SIG-M5 (cell line): ENCODE measurements around the gene GABRD.
A peak's percentile ranks its signal among the peaks of the same experiment; 100 is the strongest.

Experiments
- DNase-seq: peaks from one replicate; lab custom pipeline; 2025; lab: John Stamatoyannopoulos, UW

GABRD gene

DNA sequence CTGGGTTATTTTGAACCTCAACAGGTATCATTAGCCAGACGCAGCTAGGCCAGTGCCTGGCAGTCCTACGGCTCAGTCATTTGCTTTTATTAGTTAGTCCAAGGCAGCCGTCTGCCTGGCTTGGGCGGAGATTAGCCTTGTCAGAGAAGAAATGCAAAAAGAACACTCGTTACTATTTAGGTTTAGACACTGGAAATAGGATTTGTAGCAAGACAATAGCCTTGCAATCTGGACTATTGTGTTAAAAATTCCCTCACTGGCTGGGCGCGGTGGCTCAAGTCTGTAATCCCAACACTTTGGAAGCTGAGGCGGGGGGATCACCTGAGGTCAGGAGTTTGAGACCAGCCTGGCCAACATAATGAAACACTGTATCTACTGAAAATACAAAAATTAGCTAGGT, 20.1 kb downstream of the GABRD start:
- DNase-seq: no peak

- DNase-seq: no peak
Measured at GRCh38 chr1:2041305-2041704, 22.2 kb downstream of the GABRD start.

GRCh38 chr1:2041887-2042286, 22.7 kb downstream of the GABRD start:
- DNase-seq: no peak

DNA sequence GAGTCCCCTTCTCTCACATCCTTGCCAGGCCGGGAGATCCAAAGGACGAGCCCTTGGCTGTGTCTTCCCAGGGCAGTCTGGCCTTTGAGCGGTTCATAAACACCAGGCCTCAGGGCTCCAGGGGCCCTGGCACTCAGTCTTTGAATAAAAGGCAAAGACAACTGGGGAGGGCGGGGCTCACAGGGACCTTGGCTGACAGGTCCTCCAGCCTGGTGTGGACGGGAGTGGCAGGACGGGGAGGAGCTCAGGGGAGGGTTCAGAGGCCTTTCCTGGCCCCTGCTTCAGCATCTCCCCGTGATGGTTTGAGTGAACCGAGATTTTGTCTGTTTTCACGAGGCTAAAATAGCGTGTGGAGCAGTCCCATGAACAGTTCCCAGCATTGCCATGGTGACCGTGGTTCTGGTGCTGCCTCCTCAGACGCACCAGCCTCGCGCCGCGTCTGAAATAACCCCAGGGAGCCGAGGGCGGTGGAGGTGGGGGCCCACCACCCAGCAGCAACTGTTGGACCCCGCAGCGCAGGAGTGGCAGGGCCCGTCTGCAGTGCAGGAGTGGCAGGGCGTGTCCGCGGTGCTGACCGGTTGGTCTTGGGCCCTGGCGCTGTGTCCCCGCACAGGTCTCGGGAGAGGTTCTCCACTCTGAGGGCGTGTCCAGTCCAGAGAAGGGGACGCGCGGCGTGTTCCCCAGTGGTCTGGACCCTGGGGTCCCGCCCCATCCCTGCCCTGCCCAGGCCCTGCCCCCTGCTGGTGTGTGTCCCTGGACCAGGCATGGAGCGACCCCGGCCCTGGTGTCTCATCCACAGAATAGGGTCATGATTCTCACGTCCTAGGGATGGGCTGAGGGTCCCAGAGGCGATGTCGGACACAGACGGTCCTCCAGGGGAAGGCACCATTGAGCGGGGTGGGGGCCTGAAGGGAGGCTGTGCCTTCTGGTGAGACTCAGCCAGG, 24.0 kb downstream of the GABRD start:
- no peak for DNase-seq

GRCh38 chr1:2043886-2044285, 24.7 kb downstream of the GABRD start:
- no peak for DNase-seq

DNA sequence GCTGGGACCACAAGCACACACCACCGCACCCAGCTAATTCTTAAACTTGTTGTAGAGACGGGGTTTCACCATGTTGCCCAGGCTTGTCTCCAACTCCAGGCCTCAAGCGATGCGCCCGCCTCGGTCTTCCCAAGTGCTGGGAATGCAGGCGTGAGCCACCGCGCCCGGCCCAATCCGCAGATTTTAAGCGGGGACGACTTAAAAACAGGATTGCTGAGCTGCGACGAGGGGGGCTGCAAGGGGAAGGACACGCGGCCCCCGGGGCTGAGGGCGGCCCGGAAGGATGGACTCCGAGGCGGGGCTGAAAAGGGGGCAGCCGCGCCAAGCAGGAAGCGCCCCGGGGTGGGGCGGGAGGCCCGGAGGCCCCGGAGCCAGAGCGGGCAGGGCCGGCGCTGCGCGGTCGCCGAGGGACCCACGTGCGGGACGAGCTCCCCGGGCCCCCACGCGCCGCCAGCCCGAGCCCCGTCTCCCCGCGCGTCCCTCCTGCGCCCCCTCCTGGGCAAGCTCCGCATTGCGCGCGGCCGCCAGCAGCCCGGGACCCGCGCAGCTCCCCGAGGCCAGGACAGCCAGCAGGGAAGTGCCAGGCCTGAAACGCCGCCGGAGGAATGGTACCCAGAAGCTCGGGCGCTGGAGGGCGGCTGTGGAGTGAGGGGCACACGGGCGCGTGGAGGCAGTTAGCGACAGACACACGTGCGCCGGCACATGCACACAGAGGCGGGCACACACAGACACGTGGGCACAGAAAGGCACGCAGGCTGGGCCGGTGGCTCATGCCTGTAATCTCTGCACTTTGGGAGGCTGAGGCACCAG, 25.6 kb downstream of the GABRD start:
- no peak for DNase-seq

GRCh38 chr1:2045468-2046173, 26.5 kb downstream of the GABRD start:
- no peak for DNase-seq

GRCh38 chr1:2046174-2046917, 27.2 kb downstream of the GABRD start:
- no peak for DNase-seq

DNA sequence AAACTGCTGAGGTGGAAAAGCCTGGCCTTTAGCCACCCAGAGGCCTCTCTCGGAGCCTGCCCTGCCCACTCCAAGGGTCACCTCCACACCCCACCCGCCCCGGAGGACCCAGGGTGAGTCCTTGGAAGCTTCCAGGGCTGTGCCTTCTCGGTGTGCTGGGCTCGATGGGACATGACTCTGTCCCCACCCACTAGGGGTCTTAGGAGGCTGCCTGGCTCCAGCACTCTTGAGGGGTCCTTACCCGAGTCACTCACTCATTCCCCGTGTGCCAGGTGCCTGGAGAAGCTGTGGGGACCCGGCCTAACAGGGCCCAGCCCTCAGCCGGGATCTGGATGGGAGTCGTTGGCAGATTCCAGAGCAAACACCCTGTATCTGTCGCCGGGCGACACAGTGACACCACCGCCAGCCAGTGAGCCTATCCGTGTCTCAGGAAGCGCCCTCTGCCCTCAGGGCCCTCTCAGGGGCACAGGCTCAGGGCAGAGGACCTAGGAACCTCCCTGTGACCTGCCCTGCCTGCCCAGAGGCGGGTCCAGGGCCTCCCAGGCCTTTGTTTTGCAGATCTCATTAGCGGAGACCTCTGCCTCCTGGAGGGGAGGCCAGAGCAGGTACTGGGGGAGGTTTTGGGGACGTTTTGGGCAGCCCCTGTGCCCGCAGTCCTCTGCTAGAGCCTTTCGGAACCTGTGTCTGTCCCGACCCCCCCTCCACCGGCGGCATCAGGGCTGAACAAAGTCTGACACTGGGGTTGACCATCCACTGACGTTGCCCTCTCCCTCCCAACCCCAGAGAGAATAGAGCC, 28.0 kb downstream of the GABRD start:
- DNase-seq: no peak

- no peak for DNase-seq
Measured at GRCh38 chr1:2047749-2048729, 28.9 kb downstream of the GABRD start.

- no peak for DNase-seq
Measured at GRCh38 chr1:2049225-2049717, 30.1 kb downstream of the GABRD start.

DNA sequence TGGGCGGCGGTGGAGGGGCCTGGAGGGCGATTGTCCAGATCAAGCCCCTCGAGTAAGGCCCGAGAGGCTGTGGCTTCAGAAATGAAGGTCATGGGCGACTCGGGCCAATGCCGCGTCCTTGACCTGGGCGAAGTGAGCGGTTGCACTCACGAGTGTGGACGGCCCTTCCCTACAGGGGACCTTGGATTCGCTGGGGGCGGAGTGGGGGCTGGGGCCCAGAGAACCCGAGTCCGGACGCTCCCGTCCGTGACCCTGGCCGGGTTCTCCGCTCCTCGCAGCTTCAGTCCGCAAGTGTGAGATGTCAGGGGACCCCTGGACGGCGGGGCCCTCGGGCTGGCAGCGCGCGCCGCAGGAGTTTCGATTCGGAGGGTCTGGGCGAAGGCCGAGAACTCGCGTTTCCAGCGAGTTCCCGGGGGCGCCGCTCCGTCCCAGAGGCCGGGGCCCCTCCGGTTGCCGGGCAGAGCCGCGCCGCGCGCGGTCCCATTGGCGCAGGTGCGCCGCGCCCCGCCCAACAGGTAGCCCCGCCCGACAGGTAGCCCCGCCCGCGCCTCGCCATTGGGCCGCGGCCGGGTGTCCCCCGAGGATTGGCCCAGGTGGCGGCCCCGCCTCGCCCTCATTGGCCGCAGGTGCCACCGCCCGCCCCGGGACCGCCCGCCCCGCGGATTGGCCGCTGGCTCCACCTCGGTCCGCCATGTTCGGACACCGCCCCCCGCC, 30.7 kb downstream of the GABRD start, which contains the start of gene PRKCZ:
TSS of gene PRKCZ (plus strand) at position 694 of the 714 bp plus-strand sequence. CDS start 220 bp downstream, outside the sequence.
- DNase-seq: peak; percentile 16

DNA sequence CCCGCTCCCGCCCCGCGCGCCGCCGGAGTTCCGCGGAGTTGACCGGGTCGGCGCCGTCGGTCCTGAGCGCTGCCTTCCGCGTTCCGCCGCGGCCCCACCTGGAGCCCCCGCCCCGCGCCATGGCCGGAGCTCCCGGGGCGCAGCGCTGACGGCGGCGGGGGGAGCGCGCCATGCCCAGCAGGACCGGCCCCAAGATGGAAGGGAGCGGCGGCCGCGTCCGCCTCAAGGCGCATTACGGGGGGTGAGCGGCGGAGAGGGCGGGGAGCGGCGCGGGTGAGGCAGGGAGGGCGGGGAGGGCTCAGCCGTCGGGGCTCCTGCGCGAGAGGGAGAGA, 31.3 kb downstream of the GABRD start:
- DNase-seq: no peak

DNA sequence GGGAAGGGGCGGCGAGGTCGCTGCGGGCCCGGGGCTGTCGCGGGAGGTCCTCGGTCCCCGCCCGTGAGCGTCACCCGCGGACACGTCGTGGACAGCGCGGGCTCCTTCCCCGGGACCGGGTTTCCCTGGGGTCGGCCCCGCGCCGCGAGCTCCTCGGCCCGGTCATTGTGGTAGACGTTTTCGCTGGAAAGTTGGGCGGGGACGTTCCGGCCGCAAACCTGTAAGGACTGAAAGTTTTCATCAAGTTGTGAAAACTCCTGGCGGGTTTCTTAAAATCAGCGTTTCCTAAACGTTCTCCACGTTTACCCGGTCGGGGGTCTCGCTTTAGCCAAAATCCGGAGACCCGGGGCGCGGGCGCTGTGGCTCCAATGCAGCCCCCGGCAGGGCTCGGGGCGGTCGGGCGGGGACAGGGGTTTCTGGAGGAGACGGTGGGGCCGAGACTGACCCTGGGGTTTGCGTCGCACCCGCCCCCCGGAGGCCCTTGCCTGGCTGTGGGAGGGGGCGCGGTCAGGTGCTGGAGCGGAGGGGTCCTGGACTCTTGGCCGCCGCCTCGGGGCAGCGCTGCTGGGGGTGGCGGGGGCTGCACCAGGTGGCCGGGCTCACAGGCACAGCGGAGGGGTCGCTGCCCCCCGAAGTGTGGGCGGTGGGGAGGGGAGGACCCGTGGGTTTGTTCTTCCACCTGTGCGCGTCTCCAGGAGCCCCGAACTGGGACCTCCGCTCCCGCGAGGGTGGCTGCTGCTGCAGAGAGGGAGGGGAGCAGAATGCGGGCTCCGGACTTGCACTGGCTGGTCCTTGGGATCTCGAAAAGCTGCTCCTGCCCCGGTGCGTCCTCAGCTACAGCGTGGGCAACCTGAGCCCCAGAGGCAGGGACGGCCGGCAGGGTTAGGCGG, 31.9 kb downstream of the GABRD start:
- no peak for DNase-seq

- no peak for DNase-seq
Measured at GRCh38 chr1:2052054-2052679, 33.0 kb downstream of the GABRD start.

DNA sequence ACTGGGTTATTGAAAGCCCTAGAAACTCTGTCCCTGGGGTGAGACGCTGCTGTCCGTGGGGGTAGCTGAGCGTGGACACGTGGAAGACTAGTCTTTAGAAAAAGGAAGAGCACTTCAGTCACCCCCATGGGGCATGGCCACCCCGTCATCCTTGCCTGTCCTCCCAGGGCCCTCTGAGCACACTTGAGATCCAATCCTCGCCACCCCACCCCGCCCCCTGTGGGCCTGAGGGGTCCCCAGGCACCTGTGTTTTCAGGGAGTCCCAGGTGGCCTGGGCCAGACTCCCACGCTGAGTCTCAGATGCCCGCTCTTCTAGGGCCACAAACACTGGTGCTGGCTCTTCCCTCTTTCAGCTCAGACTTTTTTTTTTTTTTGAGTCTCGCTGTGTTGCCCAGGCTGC, 33.6 kb downstream of the GABRD start:
- DNase-seq: no peak

GRCh38 chr1:2053217-2053616, 34.1 kb downstream of the GABRD start:
- no peak for DNase-seq
